ENCODE results near the gene ACACA. TPM values are rescaled to one million over a fixed set of nuclear protein-coding genes. Genes with fewer than 3 reads are reported as not detected.

Gene ACACA
- total and polyA plus RNA-seq, 2 donors from 2014 or later, result 13.8 to 34.9 TPM

DNA sequence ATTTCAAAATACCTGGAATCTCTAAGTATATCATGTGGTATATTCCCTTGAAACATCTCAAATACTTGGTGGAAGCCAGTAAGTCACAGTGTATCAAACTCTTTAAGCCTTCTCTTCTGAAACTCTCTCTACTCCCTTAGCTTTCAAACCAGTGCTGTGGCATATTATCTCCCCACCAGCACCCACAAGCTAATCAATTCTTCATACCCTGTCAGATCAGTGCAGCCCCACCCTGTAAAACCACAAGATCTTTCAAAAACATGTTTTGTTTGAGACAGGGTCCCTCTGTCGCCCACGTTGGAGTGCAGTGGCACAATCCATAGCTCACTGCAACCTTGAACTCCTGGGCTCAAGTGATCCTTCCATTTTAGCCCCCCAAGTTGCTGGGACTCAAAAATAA, 122.4 kb downstream of the ACACA start:
- TF ChIP-seq CTCF (IDR thresholded peaks at IDR 0.05; ENCODE audit: borderline replicate concordance, extremely low read depth, insufficient read depth), result no peak
- DNase-seq (no peak), FAIRE-seq (no peak)
- Histone ChIP-seq H3K4me1 (ENCODE audit: control insufficient read depth in 2 of 3, insufficient read depth in 2 of 3, low read depth in 1 of 3, low read length in 3 of 3) (no peaks in the 10 kb centered on the region), H3K36me3 (ENCODE audit: control insufficient read depth in 2 of 3, insufficient read depth in 3 of 3, low read length in 3 of 3) (no peaks in the 10 kb centered on the region), H3K9me3 (ENCODE audit: control insufficient read depth in 2 of 3, insufficient read depth in 1 of 3, low read length in 3 of 3) (no peaks in the 10 kb centered on the region), H3K9ac (ENCODE audit: low read length in 3 of 3) (no peak overlapping the region), H3K27me3 (ENCODE audit: control insufficient read depth, insufficient read depth, low read length) (no peaks in the 10 kb centered on the region), H3K27ac (ENCODE audit: low read depth in 2 of 2, low read length in 2 of 2) (no peak overlapping the region), H3K4me3 (ENCODE audit: low read length in 3 of 3) (no peak overlapping the region)
- intact Hi-C loops (cut with DNase I), result no loop called here

- TF ChIP-seq CTCF (IDR thresholded peaks at IDR 0.05; ENCODE audit: borderline replicate concordance, extremely low read depth, insufficient read depth), result no peak
- no peaks in the 10 kb centered on the region for H3K4me1 ChIP-seq (ENCODE audit: control insufficient read depth in 2 of 3, insufficient read depth in 2 of 3, low read depth in 1 of 3, low read length in 3 of 3)
These were observed 123.1 kb downstream of the ACACA start for GRCh38 chr17:37283414-37283961.

GRCh38 chr17:37280841-37281240, 125.8 kb downstream of the ACACA start:
- no peak overlapping the region for H3K9ac ChIP-seq (ENCODE audit: low read length in 3 of 3)
- H3K4me3 ChIP-seq (ENCODE audit: low read length in 3 of 3), result no peak overlapping the region
- H3K36me3 ChIP-seq (ENCODE audit: control insufficient read depth in 2 of 3, insufficient read depth in 3 of 3, low read length in 3 of 3), result no peaks in the 10 kb centered on the region
- no peaks in the 10 kb centered on the region for H3K4me1 ChIP-seq (ENCODE audit: control insufficient read depth in 2 of 3, insufficient read depth in 2 of 3, low read depth in 1 of 3, low read length in 3 of 3)
- H3K9me3 ChIP-seq (ENCODE audit: control insufficient read depth in 2 of 3, insufficient read depth in 1 of 3, low read length in 3 of 3), result no peaks in the 10 kb centered on the region
- no peaks in the 10 kb centered on the region for H3K27me3 ChIP-seq (ENCODE audit: control insufficient read depth, insufficient read depth, low read length)
- DNase-seq (no peak), FAIRE-seq (no peak)
- H3K27ac ChIP-seq (ENCODE audit: low read depth in 2 of 2, low read length in 2 of 2), result no peak overlapping the region
- intact Hi-C loops (cut with DNase I), result no loop called here
- no peak for TF ChIP-seq CTCF (IDR thresholded peaks at IDR 0.05; ENCODE audit: borderline replicate concordance, extremely low read depth, insufficient read depth)

More at GRCh38 chr17:37283414-37283961, 123.1 kb downstream of the ACACA start:
- H3K27ac ChIP-seq (ENCODE audit: low read depth in 2 of 2, low read length in 2 of 2), result no peak overlapping the region
- no peaks in the 10 kb centered on the region for H3K9me3 ChIP-seq (ENCODE audit: control insufficient read depth in 2 of 3, insufficient read depth in 1 of 3, low read length in 3 of 3)
- DNase-seq (no peak), FAIRE-seq (no peak)
- no peaks in the 10 kb centered on the region for H3K27me3 ChIP-seq (ENCODE audit: control insufficient read depth, insufficient read depth, low read length)
- H3K4me3 ChIP-seq (ENCODE audit: low read length in 3 of 3), result no peak overlapping the region
- no peaks in the 10 kb centered on the region for H3K36me3 ChIP-seq (ENCODE audit: control insufficient read depth in 2 of 3, insufficient read depth in 3 of 3, low read length in 3 of 3)
- intact Hi-C loops (cut with DNase I), result no loop called here
- no peak overlapping the region for H3K9ac ChIP-seq (ENCODE audit: low read length in 3 of 3)

All from kidney (tissue), 14 donors.